ENCODE results near the gene NLRX1.
"Not testable (repeated sequence)": the region's sequence is repeated elsewhere in the genome, so short reads cannot be mapped to it uniquely, and the experiment has no call there.

Gene NLRX1

DNA sequence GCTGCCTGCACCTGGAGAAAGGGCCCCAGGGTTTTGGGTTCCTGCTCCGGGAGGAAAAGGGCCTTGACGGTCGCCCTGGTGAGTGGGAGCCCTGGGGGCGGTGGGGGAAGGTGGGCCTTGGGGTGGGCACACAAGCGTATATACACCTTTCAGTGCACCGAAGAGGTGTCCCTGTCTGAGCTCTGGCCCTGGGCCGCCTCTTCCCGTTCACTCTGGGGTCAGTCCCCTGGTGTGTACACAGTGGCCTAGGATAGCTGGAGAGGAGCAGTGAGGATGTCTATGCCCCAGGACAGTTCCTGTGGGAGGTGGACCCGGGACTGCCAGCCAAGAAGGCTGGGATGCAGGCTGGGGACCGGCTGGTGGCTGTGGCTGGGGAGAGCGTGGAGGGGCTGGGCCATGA lies 19.5 kb downstream of the NLRX1 start:
- no peak for DNase-seq

DNA sequence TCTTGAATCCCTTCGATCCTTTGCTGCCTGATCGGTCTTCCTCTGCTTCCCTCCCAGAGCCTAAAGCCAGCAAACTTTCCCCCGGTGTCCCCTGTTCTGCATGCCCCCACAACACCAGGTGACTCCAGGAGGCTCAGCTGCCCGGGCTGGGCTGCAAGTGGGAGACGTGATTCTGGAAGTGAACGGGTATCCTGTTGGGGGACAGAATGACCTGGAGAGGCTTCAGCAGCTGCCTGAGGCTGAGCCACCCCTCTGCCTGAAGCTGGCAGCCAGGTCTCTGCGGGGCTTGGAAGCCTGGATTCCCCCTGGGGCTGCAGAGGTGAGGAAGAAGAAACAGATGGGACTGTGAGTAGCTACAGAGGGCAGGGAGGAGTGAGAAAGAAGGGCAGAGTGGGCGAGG lies 20.4 kb downstream of the NLRX1 start:
- no peak for DNase-seq

DNA sequence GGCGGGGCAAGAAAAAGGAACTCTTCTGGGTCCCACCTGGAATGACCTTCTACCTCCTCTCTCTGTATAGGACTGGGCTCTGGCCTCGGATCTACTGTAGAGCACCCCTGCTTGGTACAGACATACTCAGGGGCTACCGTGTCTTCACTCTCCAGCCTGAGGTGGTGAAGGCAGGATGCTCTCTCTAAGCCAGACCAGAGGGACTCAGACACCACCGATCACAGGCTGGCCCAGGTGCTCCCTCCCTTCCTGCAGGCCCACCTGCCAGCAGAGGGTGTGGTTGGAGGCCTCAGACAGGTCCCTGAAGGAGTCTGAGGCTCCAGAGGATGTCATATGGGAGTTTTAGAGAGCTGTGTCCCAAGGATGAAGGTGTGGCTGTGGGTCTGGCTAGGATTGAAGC lies 20.9 kb downstream of the NLRX1 start:
- DNase-seq: no peak

DNA sequence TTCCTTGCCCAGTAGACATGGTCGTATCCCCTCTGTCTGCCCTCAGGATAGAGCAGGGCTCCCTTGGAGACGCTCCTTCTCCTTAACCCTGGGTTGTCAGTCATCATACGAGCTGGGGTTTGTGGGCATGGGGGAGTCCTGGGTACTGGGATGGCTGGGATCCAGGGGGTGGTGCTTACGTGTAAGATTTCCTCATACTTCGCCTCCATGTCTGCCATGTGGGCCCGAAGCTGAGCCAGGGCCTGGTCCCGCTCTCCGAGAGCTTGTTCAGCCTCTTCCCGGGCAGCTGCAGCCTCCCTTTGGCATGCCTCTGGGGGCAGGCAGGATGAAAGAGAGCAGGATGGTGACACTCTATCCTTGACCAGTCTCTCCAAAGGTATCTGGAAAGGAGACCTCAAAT lies 22.0 kb downstream of the NLRX1 start:
- no peak for DNase-seq

DNA sequence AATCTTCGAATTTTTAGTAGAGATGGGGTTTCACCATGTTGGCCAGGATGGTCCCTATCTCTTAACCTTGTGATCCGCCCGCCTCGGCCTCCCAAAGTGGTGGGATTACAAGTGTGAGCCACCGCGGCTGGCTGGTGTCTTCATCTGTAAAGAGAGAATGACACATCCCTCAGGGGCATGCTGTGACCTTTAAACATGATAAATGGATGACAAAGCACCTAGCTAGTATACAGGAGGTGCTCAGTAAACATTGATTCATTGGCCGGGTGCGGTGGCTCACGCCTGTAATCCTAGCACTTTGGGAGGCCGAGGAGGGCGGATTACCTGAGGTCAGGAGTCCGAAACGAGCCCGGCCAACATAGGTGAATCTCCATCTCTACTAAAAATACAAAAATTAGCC lies 22.7 kb downstream of the NLRX1 start:
- not testable (repeated sequence) for DNase-seq

DNA sequence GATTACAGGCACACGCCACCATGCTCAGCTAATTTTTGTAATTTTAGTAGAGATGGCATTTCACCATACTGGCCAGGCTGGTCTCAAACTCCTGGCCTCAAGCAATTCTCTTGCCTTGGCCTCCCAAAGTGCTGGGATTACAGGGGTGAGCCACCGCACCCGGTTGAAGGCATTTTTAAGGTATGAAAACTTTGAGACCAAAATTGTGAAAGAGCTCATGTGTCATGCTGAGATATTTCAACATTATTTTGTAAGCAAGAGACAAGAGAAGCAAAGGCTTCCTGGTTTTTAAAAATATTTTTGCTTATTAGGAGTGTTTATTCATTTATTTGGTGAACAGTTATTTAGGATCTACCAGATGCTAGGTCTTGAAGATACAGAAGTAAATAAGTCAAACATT lies 23.6 kb downstream of the NLRX1 start:
- DNase-seq: no peak

DNA sequence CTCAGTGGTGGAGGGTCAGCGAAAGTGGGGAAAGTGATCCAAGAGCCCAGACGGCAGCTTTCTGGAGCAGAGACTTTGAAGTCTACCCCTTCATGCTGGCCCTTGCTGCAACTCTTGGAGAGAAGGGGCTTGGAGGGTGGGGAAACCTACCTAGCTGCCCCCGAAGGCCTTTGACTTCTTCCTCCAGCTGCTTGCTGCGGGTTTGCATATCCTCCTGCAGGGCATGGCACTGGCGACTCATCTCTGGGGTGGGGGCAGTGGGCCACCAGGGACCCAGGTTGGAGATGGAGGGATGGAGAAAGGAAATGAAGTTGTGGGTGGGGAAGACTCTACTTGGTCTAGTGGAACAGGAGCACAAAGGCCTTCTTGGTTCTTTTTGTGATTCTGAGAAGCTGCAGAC lies 24.5 kb downstream of the NLRX1 start:
- DNase-seq: no peak

DNA sequence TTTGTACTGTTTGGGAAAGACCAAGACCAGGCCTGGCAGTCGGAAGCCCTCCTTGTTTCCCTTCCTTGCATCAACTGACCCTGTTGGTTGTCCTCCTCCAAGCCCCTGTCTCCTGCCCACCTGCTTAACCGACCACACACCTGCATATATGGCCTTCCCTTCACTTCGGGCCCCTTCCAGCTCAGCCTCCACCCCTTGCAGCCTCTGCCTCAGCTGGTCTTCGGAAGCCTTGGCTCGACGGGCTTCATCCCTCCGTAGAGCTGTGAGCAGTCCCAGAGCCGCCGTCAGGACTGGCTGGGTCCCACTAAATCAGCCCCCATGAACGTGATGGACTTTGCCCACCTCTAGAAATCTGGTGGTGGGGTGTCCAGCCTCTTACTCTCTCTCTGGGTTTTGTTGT lies 25.1 kb downstream of the NLRX1 start:
- no peak for DNase-seq

DNA sequence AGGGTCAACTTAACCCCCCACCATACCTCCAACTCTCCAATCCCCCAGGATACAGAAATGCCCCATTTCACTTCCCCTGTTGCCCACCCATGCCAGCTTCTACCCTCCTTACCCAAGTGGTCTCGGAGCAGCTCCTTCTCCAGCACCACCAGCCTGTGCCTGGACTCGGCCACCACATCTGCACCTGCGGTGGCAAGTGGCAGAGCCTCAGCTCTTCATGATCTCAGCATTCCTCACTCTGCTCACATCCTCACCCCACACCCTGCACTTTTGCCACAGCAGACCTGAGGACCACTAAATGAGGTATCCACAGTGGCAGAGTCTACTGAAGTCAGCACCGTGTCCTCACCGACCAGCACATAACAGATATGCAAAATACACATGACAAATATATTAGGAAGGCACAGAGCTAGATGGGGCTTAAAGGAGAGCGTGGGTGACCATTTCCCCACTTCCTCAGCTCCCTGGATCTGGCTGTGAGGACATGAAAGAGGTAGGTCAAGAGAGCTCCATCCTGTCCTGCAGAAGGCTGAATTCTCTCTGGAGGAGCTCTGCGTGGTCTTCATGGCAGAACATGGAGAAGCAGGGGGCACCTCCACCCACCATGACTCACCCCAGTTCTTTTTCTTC lies 26.4 kb downstream of the NLRX1 start:
- no peak for DNase-seq

DNA sequence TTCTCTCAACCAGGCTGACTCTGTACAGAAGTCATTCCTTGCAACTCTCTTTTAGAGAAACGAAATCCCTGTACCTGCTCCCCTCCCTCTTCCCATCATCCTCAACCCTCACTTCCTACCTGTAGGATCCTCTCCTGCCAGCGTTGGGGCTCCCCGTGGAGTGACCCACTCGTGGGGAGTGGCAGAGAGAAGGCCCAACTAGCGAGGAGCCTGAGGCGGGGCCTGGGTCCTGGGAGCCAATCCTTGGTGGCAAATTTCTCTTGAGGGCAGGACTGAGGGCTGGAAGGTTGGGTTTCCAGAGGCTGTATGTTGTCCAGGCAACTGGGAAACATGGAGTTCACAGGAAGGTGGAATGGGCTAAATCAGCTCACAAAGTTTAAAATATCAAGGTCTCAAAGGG lies 27.2 kb downstream of the NLRX1 start:
- no peak for DNase-seq

DNA sequence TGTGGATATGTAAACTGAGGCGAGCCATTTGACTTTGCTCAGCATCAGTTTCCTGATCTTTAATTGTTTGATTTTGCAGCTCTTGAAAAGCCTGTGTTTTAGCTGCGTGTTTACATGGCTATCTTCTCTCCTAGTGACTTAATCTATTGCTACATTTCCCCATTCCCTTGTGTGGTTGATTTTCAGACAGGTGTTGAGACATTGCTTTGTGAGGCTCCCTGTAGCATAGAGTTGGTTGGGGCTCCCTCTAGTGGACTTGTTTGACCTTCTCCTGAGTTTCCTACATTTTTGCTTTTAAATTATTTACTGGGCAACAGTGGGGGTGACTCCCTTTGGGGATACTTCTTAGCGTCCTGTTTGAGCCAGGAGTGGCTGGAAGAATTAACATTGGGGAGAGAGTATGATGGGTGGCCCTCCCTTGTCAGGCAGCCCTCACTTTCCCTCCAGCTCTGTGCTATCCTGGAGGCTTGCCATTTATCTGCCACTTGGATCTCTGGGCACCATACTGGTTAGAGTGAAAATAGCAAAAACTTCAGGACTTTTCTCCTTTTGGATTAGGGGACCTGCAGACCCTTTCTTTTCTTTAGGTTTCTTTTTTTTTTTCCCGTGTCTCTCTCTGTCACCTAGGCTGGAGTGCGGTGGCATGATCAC lies 28.4 kb downstream of the NLRX1 start:
- peak; percentile 77 for DNase-seq

DNA sequence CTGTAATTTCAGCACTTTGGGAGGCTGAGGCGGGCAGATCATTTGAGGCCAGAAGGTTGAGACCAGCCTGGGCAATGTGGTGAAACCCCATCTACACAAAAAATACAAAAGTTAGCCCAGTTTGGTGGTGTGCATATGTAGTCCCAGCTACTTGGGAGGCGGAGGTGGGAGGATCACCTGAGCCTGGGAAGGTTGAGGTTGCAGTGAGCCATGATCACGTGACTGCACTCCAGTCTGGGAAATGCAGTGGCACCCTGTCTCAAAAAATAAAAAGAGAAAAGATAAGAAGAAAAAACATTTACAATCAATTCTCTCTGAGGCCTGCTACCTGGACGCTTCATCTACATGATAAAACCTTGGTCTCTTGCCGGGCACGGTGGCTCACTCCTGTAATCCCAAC lies 30.4 kb downstream of the NLRX1 start:
- DNase-seq: no peak

DNA sequence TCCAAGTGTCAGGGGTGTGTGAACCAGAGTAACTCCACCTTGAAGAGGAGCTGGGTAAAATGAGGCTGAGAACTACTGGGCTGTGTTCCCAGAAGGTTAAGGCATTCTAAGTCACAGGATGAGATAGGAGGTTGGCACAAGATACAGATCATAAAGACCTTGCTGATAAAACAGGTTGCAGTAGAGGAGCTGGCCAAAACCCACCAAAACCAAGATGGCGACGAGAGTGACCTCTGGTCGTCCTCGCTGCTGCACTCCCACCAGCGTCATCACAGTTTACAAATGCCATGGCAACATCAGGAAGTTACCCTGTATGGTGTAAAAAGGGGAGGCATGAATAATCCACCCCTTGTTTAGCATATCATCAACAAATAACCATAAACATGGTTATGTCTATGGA lies 32.7 kb downstream of the NLRX1 start:
- not testable (repeated sequence) for DNase-seq

DNA sequence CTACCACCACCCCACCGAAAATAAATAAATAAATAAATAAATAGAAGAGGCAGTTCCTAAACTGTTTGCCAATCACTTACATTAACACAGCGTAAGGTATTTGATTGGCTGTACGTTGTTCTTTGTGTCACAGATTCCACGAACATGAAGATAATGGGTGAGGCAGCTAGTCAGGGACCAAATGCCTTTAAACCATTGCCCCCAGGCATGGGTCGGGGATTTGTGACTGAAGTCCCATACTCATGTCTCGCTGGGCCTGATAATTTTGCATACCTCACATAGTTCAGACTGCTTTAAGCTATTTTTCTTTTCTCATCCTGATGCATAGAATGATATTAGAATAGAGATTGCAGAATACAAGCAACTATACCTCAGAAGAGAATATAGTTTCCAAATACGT lies 34.0 kb downstream of the NLRX1 start:
- DNase-seq: no peak

DNA sequence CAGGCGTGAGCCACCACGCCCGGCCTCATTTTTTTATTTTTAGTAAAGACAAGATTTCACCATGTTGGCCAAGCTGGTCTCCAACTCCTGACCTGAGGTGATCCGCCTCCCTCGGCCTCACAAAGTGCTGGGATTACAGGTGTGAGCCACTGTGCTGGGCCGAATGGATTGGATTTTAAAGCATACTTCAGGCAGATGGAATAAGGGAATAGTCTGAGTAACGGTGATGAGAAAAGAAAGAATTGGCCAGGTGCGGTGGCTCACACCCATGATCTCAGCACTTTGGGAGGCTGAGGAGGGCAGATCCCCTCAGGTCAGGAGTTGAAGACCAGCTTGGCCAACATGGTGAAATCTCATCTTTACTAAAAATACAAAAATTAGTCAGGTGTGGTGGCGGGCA lies 35.5 kb downstream of the NLRX1 start:
- DNase-seq: no peak

DNA sequence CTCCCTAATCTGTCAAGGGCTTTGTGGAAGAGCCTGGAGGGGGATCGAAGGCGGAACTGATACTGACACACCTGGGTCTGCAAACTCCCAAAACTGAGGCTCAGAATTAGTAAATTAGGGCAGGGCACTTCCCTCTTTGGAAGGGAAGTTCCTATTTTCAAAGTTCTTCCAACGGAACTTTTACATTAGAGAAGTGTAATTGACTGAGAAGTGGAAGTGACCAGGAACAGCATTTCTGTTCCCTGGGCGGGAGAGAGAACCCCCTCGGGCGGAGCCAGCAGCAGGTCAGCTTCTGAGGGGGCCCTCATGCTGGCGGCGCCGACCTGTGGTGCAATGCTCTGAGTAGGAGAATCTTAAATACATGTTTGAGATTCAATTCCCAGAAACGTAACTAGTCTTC lies 36.6 kb downstream of the NLRX1 start:
- no peak for DNase-seq

DNA sequence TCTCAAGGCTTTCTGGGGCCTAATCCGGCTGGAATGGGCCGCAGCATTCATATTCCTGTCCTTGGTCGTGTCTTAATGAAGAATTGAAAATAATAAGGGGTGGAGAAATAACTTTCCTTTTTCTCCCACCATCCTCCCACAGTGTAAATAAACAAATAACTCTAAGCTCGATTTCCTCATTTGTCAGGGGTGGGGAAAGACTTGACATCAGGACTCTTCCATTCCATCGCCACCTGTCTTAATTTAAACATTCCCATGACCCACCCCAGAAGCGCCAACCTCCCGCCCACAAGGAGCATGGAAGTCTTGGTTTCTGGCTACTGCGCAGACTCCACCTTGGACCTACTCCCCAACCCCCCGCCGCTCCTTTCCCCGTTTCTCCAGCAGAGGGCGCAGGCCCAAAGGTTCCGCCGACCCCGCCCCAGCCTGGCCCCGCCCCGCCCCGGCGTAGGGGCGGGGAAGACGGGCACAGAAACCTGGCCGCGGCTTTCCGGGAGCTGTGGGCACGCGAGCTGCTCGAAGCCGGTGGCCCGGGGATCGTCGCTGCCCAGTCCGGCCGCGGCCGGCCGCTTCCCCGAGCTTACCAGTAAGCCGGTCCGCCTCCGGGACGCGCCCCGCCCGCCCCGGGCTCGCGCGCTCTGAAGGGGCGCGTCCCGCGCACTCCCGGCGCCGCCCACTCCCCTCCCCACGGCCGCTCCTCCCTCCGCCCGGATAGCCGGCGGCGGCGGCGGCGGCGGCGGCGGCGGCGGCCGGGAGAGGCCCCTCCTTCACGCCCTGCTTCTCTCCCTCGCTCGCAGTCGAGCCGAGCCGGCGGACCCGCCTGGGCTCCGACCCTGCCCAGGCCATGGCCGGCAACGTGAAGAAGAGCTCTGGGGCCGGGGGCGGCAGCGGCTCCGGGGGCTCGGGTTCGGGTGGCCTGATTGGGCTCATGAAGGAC lies 37.3 kb downstream of the NLRX1 start, which contains the start of gene CBL:
Gene CBL (plus strand): TSS at position 766 of the 937 bp plus-strand sequence. CDS start 79 bp downstream, at position 845.
- DNase-seq: peak; percentile 98

DNA sequence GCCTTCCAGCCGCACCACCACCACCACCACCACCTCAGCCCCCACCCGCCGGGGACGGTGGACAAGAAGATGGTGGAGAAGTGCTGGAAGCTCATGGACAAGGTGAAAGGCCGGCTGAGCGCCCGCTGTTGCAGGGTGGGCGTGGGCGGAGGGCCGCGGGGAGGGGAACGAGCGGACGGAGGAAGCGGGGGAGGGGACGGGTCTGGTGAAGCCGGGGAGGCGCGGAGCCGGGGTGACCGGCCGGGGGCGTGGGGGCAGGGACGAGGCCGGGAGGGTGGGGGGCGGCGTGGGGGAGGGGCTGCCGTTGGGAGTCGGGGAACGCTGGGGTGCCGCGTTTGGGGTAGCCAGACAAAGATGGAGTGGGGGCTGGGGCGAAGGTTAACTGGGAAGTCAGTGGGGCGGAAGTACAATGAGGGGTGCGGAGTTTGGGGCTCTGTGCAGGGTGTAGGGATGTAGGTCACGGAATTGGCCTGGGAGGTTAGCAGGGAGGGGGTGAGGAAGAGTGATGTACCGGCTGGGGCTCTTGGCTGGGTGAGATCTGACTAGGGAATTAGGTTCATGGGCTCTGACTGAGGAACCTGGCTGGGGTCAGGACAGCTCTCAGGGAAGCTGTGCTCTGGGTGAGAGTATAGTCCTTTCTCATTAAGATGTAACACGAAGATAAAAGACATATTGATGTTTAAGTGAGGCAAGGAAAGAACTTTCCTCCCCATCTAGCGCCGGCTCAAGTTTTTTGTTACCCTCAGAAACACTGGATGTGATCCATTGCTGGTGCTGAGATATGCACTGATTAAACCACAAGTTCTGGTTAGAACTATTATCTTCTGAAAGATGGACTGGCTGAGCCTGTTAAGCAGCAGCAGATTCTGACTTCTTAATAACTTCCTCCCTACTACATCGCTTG lies 38.2 kb downstream of the NLRX1 start:
- peak; percentile 65 for DNase-seq

DNA sequence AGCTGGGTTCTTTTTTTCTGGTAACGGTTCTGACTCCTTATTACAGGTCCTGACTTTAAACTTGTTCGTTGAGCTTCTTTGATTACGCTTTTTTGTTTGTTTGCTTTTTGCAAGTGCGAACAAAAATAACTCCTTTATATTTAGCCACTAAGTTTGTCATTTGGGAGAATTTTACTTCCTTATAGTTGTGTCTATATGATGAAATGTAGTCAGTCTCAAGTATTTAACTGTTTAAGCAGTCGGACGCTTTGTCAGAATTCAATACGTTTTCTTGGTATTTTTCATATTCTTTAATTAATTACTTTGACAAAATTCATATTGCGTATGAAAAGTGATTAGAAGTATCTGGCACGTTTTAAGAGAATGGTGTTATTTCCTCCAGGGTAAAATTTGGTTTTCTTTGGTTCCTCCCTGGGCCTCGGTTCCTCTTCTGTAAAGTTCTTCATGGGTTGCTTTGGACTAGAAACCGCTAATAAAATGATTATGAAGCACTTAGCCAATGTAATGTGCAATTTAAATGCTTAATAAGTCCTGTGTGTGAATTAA lies 39.0 kb downstream of the NLRX1 start:
- DNase-seq: no peak

DNA sequence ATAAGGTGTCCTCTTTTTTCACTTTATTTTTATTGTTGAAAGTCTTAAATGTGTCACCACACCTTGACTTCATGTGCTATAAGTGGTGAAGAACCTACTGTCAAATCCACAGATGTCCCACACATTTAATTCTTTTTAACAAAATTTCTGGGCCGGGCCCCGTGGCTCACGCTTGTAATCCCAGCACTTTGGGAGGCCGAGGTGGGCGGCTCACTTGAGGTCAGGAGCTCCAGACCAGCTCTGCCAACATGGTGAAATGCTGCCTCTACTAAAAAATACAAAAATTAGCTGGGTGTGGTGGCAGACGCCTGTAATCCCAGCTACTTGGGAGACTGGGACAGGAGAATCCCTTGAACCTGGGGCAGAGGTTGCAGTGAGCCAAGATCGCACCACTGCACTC lies 40.7 kb downstream of the NLRX1 start:
- no peak for DNase-seq

DNA sequence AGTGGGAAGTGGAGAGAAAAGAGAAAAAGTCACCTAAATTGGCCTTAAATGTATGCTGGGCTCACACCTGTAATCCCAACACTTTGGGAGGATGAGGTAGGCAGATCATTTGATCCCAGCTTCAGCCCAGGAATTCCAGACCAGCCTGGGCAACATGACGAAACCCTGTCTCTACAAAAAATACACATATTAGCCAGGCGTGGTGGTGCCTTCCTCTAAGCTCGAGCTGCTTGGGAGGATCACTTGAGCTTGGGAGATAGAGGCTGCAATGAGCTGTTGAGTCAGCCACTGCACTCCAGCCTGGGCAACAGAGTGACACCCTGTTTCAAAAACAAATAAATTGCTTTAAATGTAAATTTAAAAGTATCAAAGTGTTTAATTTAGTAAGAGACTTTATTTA lies 41.5 kb downstream of the NLRX1 start:
- no peak for DNase-seq

DNA sequence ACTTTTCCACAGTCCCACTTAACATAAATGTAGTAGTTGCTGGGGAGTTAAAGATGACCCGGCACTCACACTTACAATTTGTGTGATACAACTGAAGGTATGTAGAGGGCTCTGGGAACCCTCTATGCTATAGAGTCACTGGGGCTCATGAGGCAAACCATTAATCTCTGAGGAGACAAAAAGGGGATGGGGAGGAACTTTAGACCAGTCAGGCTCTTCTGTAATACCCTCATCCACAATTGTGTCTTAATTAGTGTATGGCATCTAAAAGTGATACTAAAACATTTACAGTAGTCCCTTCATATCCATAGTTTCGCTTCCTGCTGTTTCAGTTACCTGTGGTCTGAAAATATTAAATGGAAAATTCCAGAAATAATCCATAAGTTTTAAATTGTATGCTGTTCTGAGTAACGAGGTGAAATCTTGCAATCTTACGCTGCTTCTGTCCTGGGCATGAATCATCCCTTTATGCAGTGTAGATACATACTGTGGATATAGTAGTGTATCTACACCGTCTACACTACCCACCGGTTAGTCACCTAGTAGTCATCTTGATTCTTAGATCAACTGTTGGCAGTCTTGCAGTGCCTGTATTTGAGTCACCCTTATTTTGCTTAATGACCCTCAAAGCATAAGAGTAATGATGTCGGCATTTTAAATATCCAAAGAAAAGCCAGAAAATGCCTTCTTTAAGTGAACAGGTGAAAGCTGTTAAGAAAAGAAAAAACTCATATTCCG lies 49.8 kb downstream of the NLRX1 start:
- DNase-seq: peak; percentile 18
